GM23338 (cell line): ENCODE data around the gene TRIM63. TPM values are rescaled to one million over a fixed set of nuclear protein-coding genes. Genes with fewer than 3 reads are reported as not detected.

Experiments used
- ATAC-seq: fragments of 200-7000 bp; cut with Tn5 transposase; 3 replicates; pipeline ENCODE4 v1.9.1; 2020
- DNase-seq: peaks from one replicate; pipeline ENCODE4 v3.0.0-alpha.2; 2015; ENCODE audit warnings: low spot score
- H2AFZ ChIP-seq: fragments of 200-600 bp; sonication (generic); 2 replicates; pipeline ENCODE4 v1.8.0; 2016; ENCODE audit warnings: antibody characterized with exemption, mild to moderate bottlenecking, moderate library complexity
- H3F3A ChIP-seq: fragments of 200-600 bp; sonication (generic); replicated peaks from 2 replicates; pipeline ENCODE4 v1.8.0; 2017; ENCODE audit warnings: antibody characterized with exemption, mixed run types, low read depth
- H3K27ac ChIP-seq: fragments of 200-600 bp; sonication (generic); 2 replicates; pipeline ENCODE4 v1.6.1; 2016; ENCODE audit warnings: low read depth
- H3K27me3 ChIP-seq: fragments of 200-600 bp; sonication (generic); 2 replicates; pipeline ENCODE4 v1.8.0; 2016; ENCODE audit warnings: mild to moderate bottlenecking, mixed run types, moderate library complexity; ENCODE audit not compliant: insufficient read depth
- H3K36me3 ChIP-seq: fragments of 200-600 bp; sonication (generic); 2 replicates; pipeline ENCODE4 v1.8.0; 2016; ENCODE audit warnings: mild to moderate bottlenecking; ENCODE audit not compliant: insufficient read depth
- H3K4me1 ChIP-seq: fragments of 200-600 bp; sonication (generic); 2 replicates; pipeline ENCODE4 v1.8.0; 2016; ENCODE audit warnings: mild to moderate bottlenecking, moderate library complexity; ENCODE audit not compliant: insufficient read depth
- H3K4me2 ChIP-seq: fragments of 200-600 bp; sonication (generic); 2 replicates; pipeline ENCODE4 v1.7.1; 2017; ENCODE audit warnings: mixed run types
- H3K4me3 ChIP-seq: fragments of 200-600 bp; sonication (generic); 2 replicates; pipeline ENCODE4 v1.6.1; 2016; ENCODE audit warnings: mixed run types
- H3K79me2 ChIP-seq: fragments of 200-600 bp; sonication (generic); replicated peaks from 2 replicates; pipeline ENCODE4 v1.8.0; 2017; ENCODE audit warnings: mild to moderate bottlenecking; ENCODE audit not compliant: insufficient read depth
- H3K9me2 ChIP-seq: fragments of 200-600 bp; sonication (generic); 2 replicates; pipeline ENCODE4 v1.8.0; 2017; ENCODE audit not compliant: insufficient read depth
- H4K20me1 ChIP-seq: fragments of 200-600 bp; sonication (generic); replicated peaks from 2 replicates; pipeline ENCODE4 v1.8.0; 2017; ENCODE audit warnings: mild to moderate bottlenecking; ENCODE audit not compliant: insufficient read depth
- H3K27ac Mint-ChIP-seq: 2 replicates; pipeline ENCODE4 v1.8.0; 2020; ENCODE audit warnings: inconsistent platforms, mild to moderate bottlenecking, moderate library complexity, mixed read lengths
- H3K27me3 Mint-ChIP-seq: 3 replicates; pipeline ENCODE4 v1.8.0; 2022; ENCODE audit warnings: low read depth, mild to moderate bottlenecking, moderate library complexity, mixed read lengths, inconsistent platforms; ENCODE audit not compliant: insufficient read depth, poor library complexity
- H3K36me3 Mint-ChIP-seq: 3 replicates; pipeline ENCODE4 v1.8.0; 2021; ENCODE audit warnings: low read depth, mild to moderate bottlenecking, inconsistent platforms, moderate library complexity, mixed read lengths
- H3K4me1 Mint-ChIP-seq: 3 replicates; pipeline ENCODE4 v1.8.0; 2020; ENCODE audit warnings: mild to moderate bottlenecking, inconsistent platforms, mixed read lengths
- H3K4me3 Mint-ChIP-seq: 3 replicates; pipeline ENCODE4 v1.8.0; 2021; ENCODE audit warnings: moderate library complexity, mild to moderate bottlenecking, inconsistent platforms, mixed read lengths
- H3K9me3 Mint-ChIP-seq: 3 replicates; pipeline ENCODE4 v1.8.0; 2020; ENCODE audit warnings: moderate library complexity, mild to moderate bottlenecking, inconsistent platforms, mixed read lengths
- CREB1 ChIP-seq: fragments of 250-450 bp; sonication (Bioruptor Pico); IDR thresholded peaks from 2 replicates; pipeline ENCODE4 v1.5.0; 2020; ENCODE audit warnings: low read depth, mild to moderate bottlenecking, moderate library complexity
- CTCF ChIP-seq, 2 experiments: fragments of 200-600 bp in 1 of 2; sonication (generic) in 1 of 2; conservative IDR thresholded peaks; 2 replicates each; pipeline versions ENCODE4 v1.5.1 to v1.6.1; 2016 to 2017; ENCODE audit warnings: antibody characterized with exemption in 2 of 2, low read depth in 2 of 2, mild to moderate bottlenecking in 2 of 2, moderate library complexity in 1 of 2
- ETS1 ChIP-seq: IDR thresholded peaks from 2 replicates; pipeline ENCODE4 v1.6.1; 2016; ENCODE audit warnings: antibody characterized with exemption
- EZH2 ChIP-seq: fragments of 200-600 bp; sonication (generic); IDR thresholded peaks from one replicate; pipeline ENCODE4 v1.8.0; 2017; ENCODE audit warnings: antibody characterized with exemption, mild to moderate bottlenecking, low read depth; ENCODE audit not compliant: unreplicated experiment
- EZH2phosphoT487 ChIP-seq: fragments of 200-600 bp; sonication (generic); IDR thresholded peaks from one replicate; pipeline ENCODE4 v1.8.1; 2018; ENCODE audit warnings: antibody characterized with exemption; ENCODE audit not compliant: unreplicated experiment
- JUNB ChIP-seq: IDR thresholded peaks from one replicate; pipeline ENCODE4 v1.6.1; 2016; ENCODE audit warnings: antibody characterized with exemption; ENCODE audit not compliant: unreplicated experiment
- NANOG ChIP-seq: IDR thresholded peaks from 2 replicates; pipeline ENCODE4 v1.6.1; 2016; ENCODE audit warnings: antibody characterized with exemption, borderline replicate concordance
- POLR2AphosphoS5 ChIP-seq: IDR thresholded peaks from 2 replicates; pipeline ENCODE4 v1.6.1; 2016; ENCODE audit warnings: antibody characterized with exemption, low read depth
- STAT1 ChIP-seq: IDR thresholded peaks from one replicate; pipeline ENCODE4 v1.6.1; 2016; ENCODE audit warnings: antibody characterized with exemption; ENCODE audit not compliant: unreplicated experiment
- ZNF114 ChIP-seq: fragments of 250-450 bp; sonication (Bioruptor Pico); IDR thresholded peaks from 2 replicates; pipeline ENCODE4 v1.5.0; 2020; ENCODE audit warnings: mild to moderate bottlenecking, moderate library complexity
- ZNF331 ChIP-seq: fragments of 250-450 bp; sonication (Bioruptor Pico); IDR thresholded peaks from 2 replicates; pipeline ENCODE4 v1.5.0; 2020; ENCODE audit warnings: low read depth, mild to moderate bottlenecking, moderate library complexity
- ZNF462 ChIP-seq: fragments of 250-450 bp; sonication (Bioruptor Pico); IDR thresholded peaks from 2 replicates; pipeline ENCODE4 v1.5.0; 2020; ENCODE audit warnings: mild to moderate bottlenecking, moderate library complexity
- polyA plus RNA-seq: library from polyadenylated mRNA; unstranded; fragments of >200 nt; fragmentation: Nextera tagmentation; extraction: Ambion mirVana; gene quantifications from 2 replicates; pipeline ENCODE4 v1.2.1, GENCODE V29; 2016
- total RNA-seq: library from RNA; depleted of rRNA; stranded (reverse); fragments of >200 nt; shearing (Covaris generic); gene quantifications from 2 replicates; pipeline ENCODE4 v1.2.3, GENCODE V29; 2014
- TF ChIP-seq, protein P1 (sequence below): IDR thresholded peaks from one replicate; pipeline ENCODE4 v1.6.1; 2018; ENCODE audit warnings: antibody characterized with exemption; ENCODE audit not compliant: unreplicated experiment

TRIM63 gene
- total and polyA plus RNA-seq, 2 experiments from 2014 or later = 0.17 TPM; not detected in 1

- H2AFZ ChIP-seq = no peak overlapping the region
- no peaks in the 10 kb centered on the region for H3K36me3 Mint-ChIP-seq
Observed at GRCh38 chr1:26027716-26028489, 39.5 kb downstream of the TRIM63 start.

More at GRCh38 chr1:26027716-26028489, 39.5 kb downstream of the TRIM63 start:
- Mint-ChIP-seq H3K27me3 (peaks cover 7% of the 10 kb centered on the region), H3K9me3 (no peaks in the 10 kb centered on the region), H3K4me3 (no peak overlapping the region), H3K27ac (no peak overlapping the region), H3K4me1 (0 out of 3 replicates have a peak, but pooled peaks cover 2% of the 10 kb centered on the region)
- ATAC-seq (no peak), DNase-seq (no peak)
- no peaks in the 10 kb centered on the region for H3K36me3 ChIP-seq
- no peaks in the 10 kb centered on the region for H3K9me2 ChIP-seq
- H3F3A ChIP-seq = no peaks in the 10 kb centered on the region
- no peaks in the 10 kb centered on the region for H3K79me2 ChIP-seq
- H3K4me3 ChIP-seq = no peak overlapping the region
- TF ChIP-seq ZNF462 (no peak), STAT1 (no peak), CTCF (conservative IDR thresholded peaks at IDR 0.05; ENCODE audit: low read depth in 2 of 2) (no peak), POLR2AphosphoS5 (no peak), ZNF331 (no peak), JUNB (no peak), EZH2phosphoT487 (no peak), CREB1 (CRISPR knock-in tag) (no peak), ETS1 (no peak), EZH2 (no peak), NANOG (no peak), ZNF114 (no peak)
- TF ChIP-seq, protein P1, sequence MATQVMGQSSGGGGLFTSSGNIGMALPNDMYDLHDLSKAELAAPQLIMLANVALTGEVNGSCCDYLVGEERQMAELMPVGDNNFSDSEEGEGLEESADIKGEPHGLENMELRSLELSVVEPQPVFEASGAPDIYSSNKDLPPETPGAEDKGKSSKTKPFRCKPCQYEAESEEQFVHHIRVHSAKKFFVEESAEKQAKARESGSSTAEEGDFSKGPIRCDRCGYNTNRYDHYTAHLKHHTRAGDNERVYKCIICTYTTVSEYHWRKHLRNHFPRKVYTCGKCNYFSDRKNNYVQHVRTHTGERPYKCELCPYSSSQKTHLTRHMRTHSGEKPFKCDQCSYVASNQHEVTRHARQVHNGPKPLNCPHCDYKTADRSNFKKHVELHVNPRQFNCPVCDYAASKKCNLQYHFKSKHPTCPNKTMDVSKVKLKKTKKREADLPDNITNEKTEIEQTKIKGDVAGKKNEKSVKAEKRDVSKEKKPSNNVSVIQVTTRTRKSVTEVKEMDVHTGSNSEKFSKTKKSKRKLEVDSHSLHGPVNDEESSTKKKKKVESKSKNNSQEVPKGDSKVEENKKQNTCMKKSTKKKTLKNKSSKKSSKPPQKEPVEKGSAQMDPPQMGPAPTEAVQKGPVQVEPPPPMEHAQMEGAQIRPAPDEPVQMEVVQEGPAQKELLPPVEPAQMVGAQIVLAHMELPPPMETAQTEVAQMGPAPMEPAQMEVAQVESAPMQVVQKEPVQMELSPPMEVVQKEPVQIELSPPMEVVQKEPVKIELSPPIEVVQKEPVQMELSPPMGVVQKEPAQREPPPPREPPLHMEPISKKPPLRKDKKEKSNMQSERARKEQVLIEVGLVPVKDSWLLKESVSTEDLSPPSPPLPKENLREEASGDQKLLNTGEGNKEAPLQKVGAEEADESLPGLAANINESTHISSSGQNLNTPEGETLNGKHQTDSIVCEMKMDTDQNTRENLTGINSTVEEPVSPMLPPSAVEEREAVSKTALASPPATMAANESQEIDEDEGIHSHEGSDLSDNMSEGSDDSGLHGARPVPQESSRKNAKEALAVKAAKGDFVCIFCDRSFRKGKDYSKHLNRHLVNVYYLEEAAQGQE = no peak
- H3K27ac ChIP-seq = no peak overlapping the region
- no peak overlapping the region for H3K4me2 ChIP-seq
- no peaks in the 10 kb centered on the region for H3K4me1 ChIP-seq
- H4K20me1 ChIP-seq = no peaks in the 10 kb centered on the region
- no peaks in the 10 kb centered on the region; the same call in 1 of the 2 replicates for H3K27me3 ChIP-seq
